Osteoblast (primary cell): ENCODE measurements around the gene DMBT1. TPM values are rescaled to one million over a fixed set of nuclear protein-coding genes. Genes with fewer than 3 reads are reported as not detected.

ENCODE experiments used
- DNase-seq: peaks from one replicate; pipeline ENCODE4 v3.0.0; 2011; ENCODE audit warnings: low spot score, mixed read lengths; ENCODE audit not compliant: insufficient read length; ENCODE audit errors: missing footprints
- H2AFZ ChIP-seq: 2 replicates; pipeline ENCODE4 v1.6.0; 2011; ENCODE audit warnings: mild to moderate bottlenecking, low read length
- H3K27ac ChIP-seq: 2 replicates; pipeline ENCODE4 v1.5.1; 2011; ENCODE audit warnings: mild to moderate bottlenecking, low read depth, low read length, moderate library complexity
- H3K27me3 ChIP-seq: 2 replicates; pipeline ENCODE4 v1.6.0; 2012; ENCODE audit warnings: mild to moderate bottlenecking, control low read depth, inconsistent platforms, low read length, moderate library complexity; ENCODE audit not compliant: insufficient read depth
- H3K36me3 ChIP-seq: 2 replicates; pipeline ENCODE4 v1.5.1; 2011; ENCODE audit warnings: mild to moderate bottlenecking, low read length, control low read depth, moderate library complexity; ENCODE audit not compliant: insufficient read depth
- H3K4me1 ChIP-seq: 2 replicates; pipeline ENCODE4 v1.5.1; 2011; ENCODE audit warnings: mild to moderate bottlenecking, low read length, control low read depth, moderate library complexity; ENCODE audit not compliant: insufficient read depth
- H3K4me2 ChIP-seq: 2 replicates; pipeline ENCODE4 v1.6.0; 2011; ENCODE audit warnings: mild to moderate bottlenecking, low read length; ENCODE audit not compliant: insufficient read depth
- H3K4me3 ChIP-seq: fragments of 200-600 bp; sonication (generic); 3 replicates; pipeline ENCODE4 v1.5.1; 2012; ENCODE audit warnings: mild to moderate bottlenecking, low read length, inconsistent platforms; ENCODE audit not compliant: insufficient read depth
- H3K79me2 ChIP-seq: 2 replicates; pipeline ENCODE4 v1.6.0; 2012; ENCODE audit warnings: mild to moderate bottlenecking, low read length, control low read depth, inconsistent platforms; ENCODE audit not compliant: insufficient read depth
- H3K9me3 ChIP-seq: 2 replicates; pipeline ENCODE4 v1.5.1; 2011; ENCODE audit warnings: low read depth, low read length, control low read depth
- H4K20me1 ChIP-seq: 2 replicates; pipeline ENCODE4 v1.6.0; 2012; ENCODE audit warnings: mild to moderate bottlenecking, low read length, control low read depth; ENCODE audit not compliant: insufficient read depth
- total RNA-seq: library from RNA; depleted of rRNA; stranded (reverse); fragments of >200 nt; gene quantifications from 2 replicates; pipeline ENCODE4 v1.2.3, GENCODE V29; 2012
- TF ChIP-seq, protein P1 (sequence below): IDR thresholded peaks from 2 replicates; pipeline ENCODE4 v1.5.1; 2011; ENCODE audit warnings: mild to moderate bottlenecking, low read depth, low read length, moderate library complexity; ENCODE audit errors: extremely low read depth

The DMBT1 gene
- total RNA-seq, 1 donor: under 0.01 TPM

DNA sequence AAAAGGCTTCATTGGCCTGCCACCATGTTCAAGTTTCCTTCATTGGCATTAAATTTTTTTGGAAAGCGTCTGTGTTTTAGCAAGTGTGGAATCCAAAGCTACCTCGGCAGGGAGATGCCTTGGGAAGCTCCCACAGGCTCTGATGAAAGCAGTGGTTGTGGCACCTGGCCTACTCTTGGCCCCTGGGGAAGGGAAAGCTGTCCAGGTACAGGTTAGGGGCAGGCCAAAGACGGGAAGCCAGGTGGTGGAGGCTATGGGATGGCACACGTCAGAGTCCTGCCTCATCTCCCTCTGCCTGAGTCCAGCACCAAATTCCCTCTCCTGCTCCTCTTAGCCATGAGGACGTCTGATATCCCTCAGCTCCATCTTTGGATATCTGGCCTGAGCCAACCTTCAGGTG is 89.3 kb downstream of the DMBT1 start:
- TF ChIP-seq, protein P1, sequence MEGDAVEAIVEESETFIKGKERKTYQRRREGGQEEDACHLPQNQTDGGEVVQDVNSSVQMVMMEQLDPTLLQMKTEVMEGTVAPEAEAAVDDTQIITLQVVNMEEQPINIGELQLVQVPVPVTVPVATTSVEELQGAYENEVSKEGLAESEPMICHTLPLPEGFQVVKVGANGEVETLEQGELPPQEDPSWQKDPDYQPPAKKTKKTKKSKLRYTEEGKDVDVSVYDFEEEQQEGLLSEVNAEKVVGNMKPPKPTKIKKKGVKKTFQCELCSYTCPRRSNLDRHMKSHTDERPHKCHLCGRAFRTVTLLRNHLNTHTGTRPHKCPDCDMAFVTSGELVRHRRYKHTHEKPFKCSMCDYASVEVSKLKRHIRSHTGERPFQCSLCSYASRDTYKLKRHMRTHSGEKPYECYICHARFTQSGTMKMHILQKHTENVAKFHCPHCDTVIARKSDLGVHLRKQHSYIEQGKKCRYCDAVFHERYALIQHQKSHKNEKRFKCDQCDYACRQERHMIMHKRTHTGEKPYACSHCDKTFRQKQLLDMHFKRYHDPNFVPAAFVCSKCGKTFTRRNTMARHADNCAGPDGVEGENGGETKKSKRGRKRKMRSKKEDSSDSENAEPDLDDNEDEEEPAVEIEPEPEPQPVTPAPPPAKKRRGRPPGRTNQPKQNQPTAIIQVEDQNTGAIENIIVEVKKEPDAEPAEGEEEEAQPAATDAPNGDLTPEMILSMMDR: no peak
- no peaks in the 10 kb centered on the region for H4K20me1 ChIP-seq
- H2AFZ ChIP-seq: no peak overlapping the region
- no peaks in the 10 kb centered on the region for H3K4me1 ChIP-seq
- DNase-seq: no peak
- no peak overlapping the region for H3K27ac ChIP-seq
- peaks cover 41% of the 10 kb centered on the region for H3K27me3 ChIP-seq
- no peaks in the 10 kb centered on the region for H3K36me3 ChIP-seq
- H3K4me2 ChIP-seq: no peak overlapping the region
- no peaks in the 10 kb centered on the region for H3K79me2 ChIP-seq
- H3K9me3 ChIP-seq: no peaks in the 10 kb centered on the region
- no peak overlapping the region for H3K4me3 ChIP-seq

- peaks cover 41% of the 10 kb centered on the region for H3K27me3 ChIP-seq
- H3K79me2 ChIP-seq: no peaks in the 10 kb centered on the region
- no peak overlapping the region for H2AFZ ChIP-seq
- H4K20me1 ChIP-seq: no peaks in the 10 kb centered on the region
- H3K27ac ChIP-seq: no peak overlapping the region
- no peaks in the 10 kb centered on the region for H3K36me3 ChIP-seq
- no peaks in the 10 kb centered on the region for H3K4me1 ChIP-seq
- H3K9me3 ChIP-seq: no peaks in the 10 kb centered on the region
- no peak overlapping the region for H3K4me2 ChIP-seq
- no peak for DNase-seq
- H3K4me3 ChIP-seq: no peak overlapping the region
- TF ChIP-seq, protein P1: no peak
Measured at GRCh38 chr10:122650331-122650730, 89.8 kb downstream of the DMBT1 start.

GRCh38 chr10:122655524-122656307 is 95.2 kb downstream of the DMBT1 start:
- H3K4me1 ChIP-seq: peaks cover 22% of the 10 kb centered on the region
- H3K4me2 ChIP-seq: peak overlapping the region; percentile 14
- H3K9me3 ChIP-seq: no peaks in the 10 kb centered on the region
- TF ChIP-seq, protein P1: no peak
- peaks cover 23% of the 10 kb centered on the region for H3K27me3 ChIP-seq
- no peaks in the 10 kb centered on the region for H4K20me1 ChIP-seq
- DNase-seq: peak; percentile 56
- no peak overlapping the region for H3K4me3 ChIP-seq
- H3K79me2 ChIP-seq: no peaks in the 10 kb centered on the region
- H3K36me3 ChIP-seq: no peaks in the 10 kb centered on the region
- H2AFZ ChIP-seq: no peak overlapping the region
- H3K27ac ChIP-seq: no peak overlapping the region

GRCh38 chr10:122656308-122656705 is 95.8 kb downstream of the DMBT1 start:
- peaks cover 17% of the 10 kb centered on the region for H3K27me3 ChIP-seq
- no peaks in the 10 kb centered on the region for H4K20me1 ChIP-seq
- H3K27ac ChIP-seq: no peak overlapping the region
- no peaks in the 10 kb centered on the region for H3K79me2 ChIP-seq
- TF ChIP-seq, protein P1: no peak
- H3K4me2 ChIP-seq: peak overlapping the region; percentile 51
- H3K9me3 ChIP-seq: no peaks in the 10 kb centered on the region
- no peak overlapping the region for H2AFZ ChIP-seq
- DNase-seq: peak; percentile 65
- H3K4me3 ChIP-seq: no peak overlapping the region
- H3K36me3 ChIP-seq: no peaks in the 10 kb centered on the region
- H3K4me1 ChIP-seq: peaks cover 22% of the 10 kb centered on the region
